Prostate gland (tissue), 2 donors: ENCODE results near the gene GPR162. TPM values are rescaled to one million over a fixed set of nuclear protein-coding genes. Genes with fewer than 3 reads are reported as not detected.

Source experiments
- DNase-seq: peaks from one replicate; pipeline ENCODE4 v3.0.0-alpha.2; 2019; ENCODE audit warnings: low spot score
- H3K27ac ChIP-seq, 2 donors: fragments of 200-600 bp; sonication (generic); 2 replicates each; pipeline ENCODE4 v1.5.1; 2017 to 2019
- H3K27me3 ChIP-seq: fragments of 200-600 bp; sonication (generic); replicated peaks from 2 replicates; pipeline ENCODE4 v1.5.1; 2019; ENCODE audit not compliant: insufficient read depth
- H3K36me3 ChIP-seq, 2 donors: fragments of 200-600 bp; sonication (generic); 1 replicate in 1 of 2; 2 replicates in 1 of 2; pipeline versions ENCODE4 v1.5.1 to v1.8.1; 2017 to 2019
- H3K4me1 ChIP-seq: fragments of 200-600 bp; sonication (generic); replicated peaks from 2 replicates; pipeline ENCODE4 v1.5.1; 2019
- H3K4me3 ChIP-seq, 2 donors: fragments of 200-600 bp; sonication (generic); 2 replicates each; pipeline ENCODE4 v1.5.1; 2017 to 2019
- H3K9me3 ChIP-seq: fragments of 200-600 bp; sonication (generic); 2 replicates; pipeline ENCODE4 v1.5.1; 2017
- POLR2A ChIP-seq: fragments of 450-650 bp; IDR thresholded peaks from one replicate; pipeline ENCODE4 v1.6.1; 2016; ENCODE audit warnings: antibody characterized with exemption, mild to moderate bottlenecking
- POLR2AphosphoS5 ChIP-seq: sonication (generic); formaldehyde crosslinking; IDR thresholded peaks from one replicate; pipeline ENCODE4 v1.6.1; 2017; ENCODE audit warnings: antibody characterized with exemption
- WGBS: methylation state at CpG from one replicate; pipeline ENCODE4 v1.1.5; 2018; 5-methylcytosine and 5-hydroxymethylcytosine counted together
- intact Hi-C: fragments of 100-400 bp; cut with DNase I; formaldehyde crosslinking; loops from one replicate; pipeline ENCODE4 v1.14.2; 2022
- total RNA-seq, 2 donors: library from RNA; depleted of rRNA; stranded (reverse); fragments of >200 nt; gene quantifications; one replicate each; pipeline ENCODE4 v1.1.0, GENCODE V29; 2016
- TF ChIP-seq, protein P1 (sequence below), 4 experiments: fragments of 200-600 bp in 2 of 4; fragments of 450-650 bp in 2 of 4; sonication (generic) in 2 of 4; IDR thresholded peaks; 1 replicate in 3 of 4; 2 replicates in 1 of 4; pipeline ENCODE4 v1.5.1; 2016 to 2019; ENCODE audit warnings: antibody characterized with exemption in 4 of 4, mild to moderate bottlenecking in 2 of 4, moderate library complexity in 2 of 4

The GPR162 gene
- total RNA-seq, 2 donors from 2014 or later: 4.3 to 4.4 TPM

DNA sequence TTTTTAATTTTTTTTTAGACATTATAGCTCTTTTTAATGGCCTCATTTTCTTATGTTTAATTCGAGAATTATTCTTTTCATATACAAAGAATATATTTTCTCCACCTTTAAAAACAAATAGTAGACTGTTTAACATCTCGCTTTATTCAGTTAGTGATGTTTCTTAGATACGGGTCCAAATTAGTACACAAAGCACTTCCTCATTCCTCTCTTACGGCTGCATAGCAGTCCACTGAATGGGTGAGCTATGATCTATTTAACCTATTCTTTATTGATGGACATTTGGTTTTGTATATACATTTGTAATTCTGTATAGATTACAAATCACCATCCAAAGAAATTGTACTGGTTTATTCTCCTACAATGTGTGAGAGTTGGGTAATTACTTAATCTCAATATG lies 8.3 kb upstream of the GPR162 start:
- no peaks in the 10 kb centered on the region for H3K27me3 ChIP-seq
- no peak overlapping the region for H3K4me3 ChIP-seq
- H3K36me3 ChIP-seq: no peaks in the 10 kb centered on the region
- 50% methylated on average over 4 of the region's 4 CpGs for WGBS
- intact Hi-C loops: no loop called here
- H3K9me3 ChIP-seq: no peaks in the 10 kb centered on the region
- DNase-seq: no peak
- no peaks in the 10 kb centered on the region for H3K4me1 ChIP-seq
- TF ChIP-seq POLR2AphosphoS5: no peak
- TF ChIP-seq, protein P1, sequence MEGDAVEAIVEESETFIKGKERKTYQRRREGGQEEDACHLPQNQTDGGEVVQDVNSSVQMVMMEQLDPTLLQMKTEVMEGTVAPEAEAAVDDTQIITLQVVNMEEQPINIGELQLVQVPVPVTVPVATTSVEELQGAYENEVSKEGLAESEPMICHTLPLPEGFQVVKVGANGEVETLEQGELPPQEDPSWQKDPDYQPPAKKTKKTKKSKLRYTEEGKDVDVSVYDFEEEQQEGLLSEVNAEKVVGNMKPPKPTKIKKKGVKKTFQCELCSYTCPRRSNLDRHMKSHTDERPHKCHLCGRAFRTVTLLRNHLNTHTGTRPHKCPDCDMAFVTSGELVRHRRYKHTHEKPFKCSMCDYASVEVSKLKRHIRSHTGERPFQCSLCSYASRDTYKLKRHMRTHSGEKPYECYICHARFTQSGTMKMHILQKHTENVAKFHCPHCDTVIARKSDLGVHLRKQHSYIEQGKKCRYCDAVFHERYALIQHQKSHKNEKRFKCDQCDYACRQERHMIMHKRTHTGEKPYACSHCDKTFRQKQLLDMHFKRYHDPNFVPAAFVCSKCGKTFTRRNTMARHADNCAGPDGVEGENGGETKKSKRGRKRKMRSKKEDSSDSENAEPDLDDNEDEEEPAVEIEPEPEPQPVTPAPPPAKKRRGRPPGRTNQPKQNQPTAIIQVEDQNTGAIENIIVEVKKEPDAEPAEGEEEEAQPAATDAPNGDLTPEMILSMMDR (IDR thresholded peaks at IDR 0.05): no peak
- TF ChIP-seq POLR2A: no peak
- H3K27ac ChIP-seq: no peak overlapping the region

DNA sequence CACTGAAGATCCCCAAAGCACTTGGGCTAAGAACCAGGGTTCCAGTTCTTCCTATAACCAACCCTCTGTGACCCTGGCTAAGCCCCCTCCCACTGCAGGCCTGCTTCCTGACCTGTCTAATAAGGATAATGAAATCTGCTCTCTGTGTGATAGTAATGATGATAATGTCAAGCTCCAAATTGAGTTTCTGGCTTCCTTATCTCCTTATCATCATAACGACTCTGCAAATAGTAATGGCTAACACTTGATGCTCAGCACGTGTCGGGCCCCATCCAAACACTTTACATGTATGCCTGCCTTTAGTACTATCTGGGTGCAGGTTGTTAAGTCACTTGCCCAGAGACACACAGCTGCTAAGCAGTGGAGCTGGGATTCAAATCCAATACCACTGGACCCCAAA lies 5.0 kb upstream of the GPR162 start:
- WGBS: 44% methylated on average over 3 of the region's 3 CpGs
- intact Hi-C loops: no loop called here
- Histone ChIP-seq H3K9me3 (no peaks in the 10 kb centered on the region), H3K36me3 (no peaks in the 10 kb centered on the region), H3K27me3 (no peaks in the 10 kb centered on the region), H3K27ac (no peak overlapping the region), H3K4me1 (no peaks in the 10 kb centered on the region), H3K4me3 (no peak overlapping the region)
- TF ChIP-seq, protein P1 (IDR thresholded peaks at IDR 0.05): no peak
- TF ChIP-seq POLR2A (no peak), POLR2AphosphoS5 (no peak)
- DNase-seq: no peak

DNA sequence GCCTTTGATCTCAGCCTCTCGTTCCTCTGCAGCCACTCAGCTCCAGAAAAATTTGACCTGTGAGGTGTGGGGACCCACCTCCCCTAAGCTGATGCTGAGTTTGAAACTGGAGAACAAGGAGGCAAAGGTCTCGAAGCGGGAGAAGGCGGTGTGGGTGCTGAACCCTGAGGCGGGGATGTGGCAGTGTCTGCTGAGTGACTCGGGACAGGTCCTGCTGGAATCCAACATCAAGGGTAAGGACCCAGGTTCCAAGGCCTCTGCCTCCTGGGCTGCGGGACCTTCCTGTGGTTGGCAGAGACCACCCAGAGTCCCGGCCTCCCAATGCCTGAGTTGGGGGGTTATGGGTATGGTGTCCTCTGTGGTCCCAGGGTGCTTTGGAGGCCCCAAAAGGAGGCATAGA lies 4.5 kb upstream of the GPR162 start:
- TF ChIP-seq POLR2A (no peak), POLR2AphosphoS5 (no peak)
- TF ChIP-seq, protein P1 (IDR thresholded peaks at IDR 0.05): no peak
- no peaks in the 10 kb centered on the region for H3K36me3 ChIP-seq
- H3K27ac ChIP-seq: no peak overlapping the region
- no peak overlapping the region for H3K4me3 ChIP-seq
- no peak for DNase-seq
- H3K9me3 ChIP-seq: no peaks in the 10 kb centered on the region
- H3K27me3 ChIP-seq: no peaks in the 10 kb centered on the region
- no peaks in the 10 kb centered on the region for H3K4me1 ChIP-seq
- 74% methylated on average over 8 of the region's 8 CpGs for WGBS
- intact Hi-C loops: no loop called here

DNA sequence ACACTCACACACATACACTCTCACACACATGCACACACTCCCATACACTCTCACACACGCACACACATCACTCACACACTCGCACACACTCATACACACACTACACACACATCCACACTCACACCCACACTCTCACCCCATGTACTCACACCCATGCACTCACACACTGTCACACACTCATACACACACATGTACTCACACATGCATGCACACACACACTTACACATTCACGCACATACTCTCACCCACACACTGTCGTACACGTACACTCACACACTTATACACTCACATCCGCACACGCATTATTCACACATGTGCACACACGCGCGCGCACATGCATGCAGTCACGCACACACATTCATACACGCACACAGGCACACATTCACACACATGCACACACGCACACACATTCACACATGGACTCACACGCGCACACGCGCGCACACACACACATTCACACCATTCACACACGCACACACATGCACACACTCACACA lies 3.9 kb upstream of the GPR162 start:
- Histone ChIP-seq H3K4me1 (no peaks in the 10 kb centered on the region), H3K27ac (no peak overlapping the region), H3K4me3 (no peak overlapping the region), H3K27me3 (no peaks in the 10 kb centered on the region), H3K36me3 (no peaks in the 10 kb centered on the region), H3K9me3 (no peaks in the 10 kb centered on the region)
- no peak for DNase-seq
- 92% methylated on average over 20 of the region's 20 CpGs for WGBS
- intact Hi-C loops: no loop called here
- TF ChIP-seq, protein P1 (IDR thresholded peaks at IDR 0.05): no peak
- TF ChIP-seq POLR2A (no peak), POLR2AphosphoS5 (no peak)

DNA sequence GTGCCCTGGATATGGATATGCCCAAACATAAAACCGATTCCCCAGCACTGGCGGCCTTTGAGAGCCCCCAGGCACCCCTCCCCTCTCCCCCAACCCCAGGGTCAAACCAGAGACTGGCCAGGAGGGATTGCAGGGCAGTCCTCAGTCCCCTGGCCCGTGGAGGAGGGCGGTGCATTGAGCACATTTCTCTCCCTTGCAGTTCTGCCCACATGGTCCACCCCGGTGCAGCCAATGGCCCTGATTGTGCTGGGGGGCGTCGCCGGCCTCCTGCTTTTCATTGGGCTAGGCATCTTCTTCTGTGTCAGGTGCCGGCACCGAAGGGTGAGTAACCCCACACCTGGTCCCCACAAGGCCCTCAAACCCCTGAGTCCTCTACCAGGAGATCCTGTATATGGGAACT lies 3.4 kb upstream of the GPR162 start:
- Histone ChIP-seq H3K27me3 (no peaks in the 10 kb centered on the region), H3K9me3 (no peaks in the 10 kb centered on the region), H3K36me3 (no peaks in the 10 kb centered on the region), H3K27ac (no peak overlapping the region), H3K4me3 (no peak overlapping the region), H3K4me1 (no peaks in the 10 kb centered on the region)
- intact Hi-C loops: no loop called here
- TF ChIP-seq POLR2AphosphoS5: no peak
- TF ChIP-seq, protein P1 (IDR thresholded peaks at IDR 0.05): no peak
- TF ChIP-seq POLR2A: no peak
- no peak for DNase-seq
- WGBS: 63% methylated on average over 10 of the region's 10 CpGs
